SKM-1 treated with dmso at 0.1 percent for 144 hours (cell line): Measurements from ENCODE around the gene DNAJB1.
"Not testable (repeated sequence)": the region's sequence is repeated elsewhere in the genome, so short reads cannot be mapped to it uniquely, and the experiment has no call there.

ENCODE experiments used
- DNase-seq: peaks from one replicate; lab custom pipeline; 2025; ENCODE audit not compliant: unreplicated experiment; lab: John Stamatoyannopoulos, UW

The DNAJB1 gene

DNA sequence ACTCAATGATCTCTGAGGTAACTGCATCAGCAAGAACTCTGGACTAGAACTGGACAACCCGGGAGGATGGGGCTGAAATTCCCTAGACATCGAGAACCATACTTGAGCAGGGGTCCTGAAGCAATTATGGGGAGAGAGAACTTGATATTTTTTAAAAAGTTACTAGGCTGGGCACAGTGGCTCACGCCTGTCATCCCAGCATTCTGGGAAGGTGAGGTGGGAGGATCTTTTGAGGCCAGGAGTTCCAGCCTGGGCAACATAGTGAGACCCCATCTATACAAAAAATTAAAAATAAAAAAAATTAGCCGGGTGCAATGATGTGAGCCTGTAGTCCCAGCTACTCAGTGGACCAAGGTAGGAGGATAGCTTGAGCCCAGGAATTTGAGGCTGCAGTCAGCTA lies 2.3 kb upstream of the DNAJB1 start:
- no peak for DNase-seq

DNA sequence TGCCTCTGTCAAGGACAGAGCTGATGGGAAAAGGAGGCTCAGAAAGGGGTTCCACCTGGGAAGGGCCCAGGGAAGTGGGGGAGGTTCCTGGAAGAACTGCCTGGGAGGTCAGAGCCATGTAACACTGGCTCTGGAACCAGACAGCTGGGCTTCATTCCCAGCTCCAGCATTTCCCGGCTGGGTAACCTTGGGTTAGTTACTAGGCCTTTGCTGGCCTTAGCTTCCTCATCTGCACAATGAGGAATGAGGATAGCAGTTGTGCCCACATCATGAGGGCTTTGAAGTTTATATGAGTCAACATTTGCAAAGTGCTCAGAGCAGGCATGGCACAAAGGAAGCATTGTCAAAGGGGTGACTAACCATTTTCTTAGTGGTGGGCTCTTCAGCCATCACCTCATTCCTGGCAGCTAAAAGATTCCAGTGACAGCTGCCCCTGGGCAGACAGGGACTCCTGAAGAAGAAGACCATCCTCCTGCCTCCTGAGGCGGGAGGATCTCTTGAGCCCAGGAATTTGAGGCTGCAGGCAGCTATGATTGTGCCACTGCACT lies 1.7 kb upstream of the DNAJB1 start:
- DNase-seq, result no peak

DNA sequence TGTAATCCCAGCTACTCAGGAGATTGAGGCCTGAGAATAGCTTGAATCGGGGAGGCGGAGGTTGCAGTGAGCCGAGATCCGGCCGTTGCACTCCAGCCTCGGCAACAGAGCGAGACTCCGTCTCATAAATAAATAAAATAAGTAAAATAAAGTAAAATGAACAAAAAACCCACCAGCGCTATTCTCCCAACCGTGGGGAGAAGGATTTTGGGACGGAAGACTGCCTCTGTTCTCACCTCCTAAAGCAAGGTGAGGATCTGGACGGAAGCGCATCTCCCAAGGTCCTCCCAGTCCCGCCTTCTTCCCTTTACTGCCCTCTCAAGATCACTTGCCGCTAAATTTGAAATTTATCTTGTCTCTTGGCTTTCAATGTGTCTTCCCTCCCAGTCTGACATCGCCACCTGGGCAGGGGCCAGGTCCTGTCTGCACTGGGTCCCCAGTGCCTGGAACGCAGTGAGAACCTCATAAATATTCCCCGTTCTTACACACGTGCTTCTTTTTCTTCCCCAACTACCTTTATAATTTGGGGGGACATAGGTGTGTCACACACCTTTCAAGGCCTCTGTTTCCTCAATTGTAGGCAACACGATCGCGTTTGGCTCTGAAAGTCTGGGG lies 1.2 kb upstream of the DNAJB1 start:
- DNase-seq, result no peak

DNA sequence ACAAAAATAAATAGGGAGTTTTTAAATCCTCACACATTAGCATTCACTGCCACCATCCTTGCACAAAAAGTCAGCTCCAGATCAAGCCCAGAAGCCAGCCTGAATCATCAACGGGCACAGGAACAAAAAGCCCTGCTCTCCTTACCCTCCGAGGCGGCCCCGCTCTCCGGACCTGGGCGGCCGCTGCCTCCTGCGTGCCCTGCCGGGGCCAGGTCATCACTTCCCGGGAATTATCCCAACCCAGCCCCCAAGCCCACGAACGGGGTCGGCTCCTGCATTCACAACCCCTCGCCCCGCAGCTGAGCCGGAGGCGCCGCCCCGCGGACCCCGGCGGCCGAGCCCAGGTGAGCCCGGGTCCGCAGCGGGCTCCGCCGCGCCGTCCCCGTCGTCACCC lies 754 bp downstream of the DNAJB1 start:
- no peak for DNase-seq

DNA sequence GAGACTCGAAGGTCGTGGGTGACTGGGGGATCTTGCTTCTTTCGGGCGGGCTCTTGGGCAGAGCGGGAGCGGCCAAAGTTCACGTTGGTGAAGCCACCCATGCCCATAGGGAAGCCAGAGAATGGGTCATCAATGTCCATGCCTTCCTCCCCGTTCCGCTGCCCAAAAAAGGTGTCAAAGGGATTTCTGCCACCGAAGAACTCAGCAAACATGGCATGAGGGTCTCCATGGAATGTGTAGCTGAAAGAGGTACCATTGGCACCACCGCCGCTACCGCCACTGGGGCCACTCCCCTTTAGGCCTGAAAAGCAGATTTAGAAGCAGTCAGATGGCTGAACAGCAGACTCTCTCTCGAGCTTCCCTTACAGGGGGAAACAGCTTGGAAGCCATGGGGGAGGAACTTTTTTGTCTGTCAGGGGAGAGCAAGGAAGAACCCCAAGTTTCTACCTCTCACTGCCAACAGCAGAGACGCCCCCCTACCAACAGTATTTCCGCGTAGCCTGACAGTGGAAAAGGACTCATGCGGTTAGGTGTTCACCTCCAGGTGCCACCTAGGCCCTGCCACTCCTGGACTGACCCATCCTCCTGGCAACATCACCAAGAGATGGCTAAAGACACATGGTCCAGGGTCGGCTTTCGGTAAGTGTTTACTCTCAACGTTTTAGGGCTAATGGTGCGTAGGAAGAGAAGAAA lies 1.3 kb downstream of the DNAJB1 start:
- DNase-seq, result no peak

DNA sequence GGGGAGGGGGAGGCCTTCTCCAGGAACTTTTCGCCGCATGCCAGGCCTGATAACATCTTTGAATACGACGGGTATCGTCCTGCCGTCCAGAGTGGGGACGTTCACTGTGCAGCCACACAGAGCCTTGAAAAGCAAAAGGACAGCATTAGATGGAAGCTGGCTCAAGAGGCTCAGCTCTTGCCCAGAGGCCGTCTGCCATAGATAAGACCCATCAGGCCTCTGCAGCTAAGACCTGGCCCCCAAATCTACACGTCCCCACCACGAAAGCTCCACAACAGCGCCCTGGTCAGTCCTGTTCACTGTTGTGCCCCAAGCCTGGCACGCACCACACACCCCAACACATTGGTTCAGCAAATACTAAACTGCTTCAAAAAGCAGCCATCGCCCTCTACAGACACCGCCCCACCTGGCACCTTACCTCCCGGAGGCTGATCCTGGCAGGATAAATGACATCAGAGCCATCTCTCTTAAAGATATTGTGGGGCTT lies 2.1 kb downstream of the DNAJB1 start:
- DNase-seq, result no peak

DNA sequence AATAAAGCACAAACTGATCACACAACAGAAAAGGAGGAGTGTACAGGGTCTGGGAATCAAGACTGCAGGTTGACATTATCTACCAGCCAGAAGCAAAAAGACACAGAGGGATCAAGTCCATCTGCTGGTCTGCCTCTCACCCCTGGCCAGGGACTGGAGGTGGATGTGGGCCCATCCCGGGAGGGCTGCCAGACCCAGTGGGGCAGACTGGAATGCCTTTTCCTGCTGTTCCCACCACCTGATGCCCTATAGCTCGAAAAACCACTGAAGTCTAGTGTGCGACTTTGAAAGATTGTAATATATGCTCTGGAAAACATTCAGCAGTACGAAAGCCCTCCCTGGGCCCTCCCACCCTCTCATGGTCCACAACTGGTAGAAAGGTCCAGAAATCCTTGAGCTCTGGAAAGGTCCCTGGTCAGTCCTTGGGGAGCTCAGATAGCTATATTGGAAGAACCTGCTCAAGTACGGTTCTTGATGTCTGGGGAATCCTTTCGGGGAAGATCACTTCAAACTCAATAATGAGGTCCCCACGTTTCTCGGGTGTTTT lies 2.6 kb downstream of the DNAJB1 start:
- no peak for DNase-seq

DNA sequence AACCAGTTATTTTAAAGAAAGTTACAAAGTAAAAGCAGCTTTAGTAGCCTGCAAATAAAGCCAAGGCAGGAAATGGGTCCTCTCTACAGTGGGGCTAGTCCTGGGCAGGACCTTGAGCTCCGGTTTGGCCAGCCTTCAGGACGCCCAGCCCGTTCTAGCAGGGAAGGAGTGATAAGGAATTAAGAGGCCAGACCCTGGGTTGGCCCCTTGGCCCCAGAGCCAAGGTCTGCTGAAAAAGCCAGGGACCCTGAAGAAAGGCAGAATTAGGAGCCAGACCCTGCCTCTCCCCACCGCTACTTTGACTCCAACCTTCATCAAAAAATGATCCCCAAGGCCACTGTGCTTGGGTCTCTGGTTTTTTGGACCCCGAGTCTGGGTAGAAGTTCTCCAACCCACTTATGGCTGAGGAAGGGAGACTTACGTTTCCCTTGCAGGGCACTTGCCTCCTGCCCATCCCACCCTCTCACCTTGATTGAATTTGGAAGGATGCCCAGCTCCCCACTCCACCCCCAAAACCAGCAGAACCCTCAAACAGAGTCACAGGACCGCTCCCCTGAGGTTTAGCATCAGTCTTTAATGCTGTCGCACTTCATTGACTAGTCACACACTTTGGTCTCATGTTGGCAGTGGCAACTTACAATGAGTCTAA lies 3.9 kb downstream of the DNAJB1 start:
- DNase-seq, result no peak

DNA sequence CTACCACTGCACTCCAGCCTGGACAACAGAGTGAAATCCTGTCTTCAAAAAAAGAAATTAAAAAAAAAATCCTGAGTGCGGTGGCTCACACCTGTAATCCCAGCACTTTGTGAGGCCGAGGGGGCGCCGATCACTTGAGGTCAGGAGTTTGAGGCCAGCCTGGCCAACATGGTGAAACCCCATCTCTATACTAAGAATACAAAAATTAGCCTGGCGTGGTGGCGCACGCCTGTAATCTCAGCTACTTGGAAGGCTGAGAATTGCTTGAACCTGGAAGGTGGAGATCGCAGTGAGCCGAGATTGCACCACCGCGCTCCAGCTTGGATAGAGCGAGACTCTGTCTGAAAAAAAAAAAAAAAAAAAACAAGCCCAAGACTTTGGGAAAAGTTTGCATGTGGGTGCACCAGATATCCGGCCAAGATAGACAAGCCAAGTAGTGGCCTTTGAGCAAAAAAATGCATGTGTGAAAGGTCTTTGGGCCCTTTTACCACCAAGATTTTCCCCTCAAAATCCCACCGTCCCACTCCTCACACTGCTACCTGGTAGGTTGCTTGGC lies 5.7 kb downstream of the DNAJB1 start:
- no peak for DNase-seq

DNA sequence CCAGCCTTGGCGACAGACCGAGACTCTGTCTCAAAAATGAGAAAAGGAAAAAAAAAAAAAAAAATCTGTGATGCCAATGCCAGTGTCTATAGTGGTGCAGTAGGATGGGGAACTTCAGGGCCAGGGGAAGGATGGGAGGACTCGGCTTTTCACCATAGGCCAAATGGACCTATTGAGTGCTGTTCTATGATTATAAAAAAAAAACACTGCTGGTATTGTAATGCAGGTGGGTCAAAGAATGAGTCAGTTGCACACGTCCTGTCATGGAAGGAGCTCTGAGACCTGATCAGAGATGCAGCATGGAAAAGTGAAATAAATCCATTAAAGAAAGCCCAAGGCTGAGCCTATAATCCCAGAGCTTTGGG lies 7.0 kb downstream of the DNAJB1 start:
- DNase-seq, result no peak

DNA sequence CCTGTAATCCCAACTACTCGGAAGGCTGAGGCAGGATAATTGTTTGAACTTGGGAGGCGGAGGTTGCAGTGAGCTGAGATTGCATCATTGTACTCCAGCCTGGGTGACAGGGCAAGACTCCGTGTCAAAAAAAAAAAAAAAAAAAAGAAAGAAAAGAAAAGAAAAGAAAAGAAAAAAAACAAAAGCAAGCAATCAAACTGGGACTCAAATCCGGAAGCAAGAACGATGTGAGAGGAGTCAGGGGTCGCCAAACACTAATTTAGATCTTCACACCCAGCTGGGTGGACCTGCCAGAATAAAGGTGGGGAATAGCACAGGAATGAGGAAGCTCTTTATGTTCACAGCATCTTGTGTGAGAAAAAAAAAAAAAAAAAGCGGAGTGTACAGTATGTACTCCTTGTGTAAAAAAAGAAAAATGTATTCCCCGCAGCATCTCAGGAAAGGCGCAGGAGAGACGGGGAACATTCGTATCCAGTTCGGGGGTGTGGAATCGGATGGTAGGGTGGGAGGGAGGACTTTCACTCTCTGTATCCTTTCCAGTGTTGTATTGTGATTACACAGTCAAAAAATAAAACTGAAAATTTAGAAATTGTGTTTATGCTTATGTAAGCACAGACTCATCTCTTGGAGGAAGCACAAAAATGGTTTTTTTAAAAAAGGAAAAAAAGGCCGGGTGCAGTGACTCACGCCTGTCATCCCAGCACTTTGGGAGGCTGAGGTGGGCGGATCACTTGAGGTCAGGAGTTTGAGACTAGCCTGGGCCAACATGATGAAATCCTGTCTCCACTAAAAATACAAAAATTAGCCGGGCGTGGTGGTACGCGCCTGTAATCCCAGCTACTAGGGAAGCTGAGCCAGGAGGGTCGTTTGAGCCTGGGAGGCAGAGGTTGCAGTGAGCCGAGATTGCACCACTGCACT lies 7.6 kb downstream of the DNAJB1 start:
- DNase-seq, result peak; percentile 33

DNA sequence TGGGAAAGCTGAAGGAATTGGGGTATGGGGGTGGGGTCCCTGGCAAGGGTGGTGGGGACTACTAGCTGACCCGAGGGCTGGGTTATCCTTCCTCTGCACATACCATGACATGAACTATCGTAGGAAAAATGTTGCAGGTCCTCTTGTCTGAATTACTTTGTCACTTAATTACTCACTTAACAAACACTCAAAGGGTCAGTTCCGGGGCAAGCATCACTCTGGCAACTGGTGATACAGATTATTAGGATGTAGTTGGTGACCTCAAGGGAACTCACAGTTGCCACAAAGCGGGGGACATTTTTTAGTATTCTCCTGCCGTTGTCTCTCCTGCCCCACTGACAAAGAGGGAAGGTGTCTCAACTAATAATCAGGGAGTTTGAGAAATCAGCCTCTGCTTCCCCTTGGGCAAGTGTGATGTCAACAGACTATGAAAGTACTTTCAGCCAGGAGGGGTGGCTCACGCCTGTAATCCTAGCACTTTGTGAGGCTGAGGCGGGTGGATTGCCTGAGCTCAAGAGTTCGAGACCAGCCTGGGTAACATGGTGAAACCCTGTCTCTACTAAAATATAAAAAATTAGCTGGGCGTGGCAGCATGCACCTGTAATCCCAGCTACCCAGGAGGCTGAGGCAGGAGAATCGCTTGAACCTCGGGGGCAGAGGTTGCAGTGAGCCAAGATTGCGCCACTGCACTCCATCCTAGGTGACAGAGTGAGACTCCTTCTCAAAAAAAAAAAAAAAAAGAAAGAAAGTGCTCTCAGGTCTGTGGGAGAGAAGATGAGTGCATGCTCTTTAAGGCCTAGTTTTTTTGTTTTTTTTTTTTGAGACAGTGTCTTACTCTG lies 10.3 kb downstream of the DNAJB1 start:
- DNase-seq, result peak; percentile 92

DNA sequence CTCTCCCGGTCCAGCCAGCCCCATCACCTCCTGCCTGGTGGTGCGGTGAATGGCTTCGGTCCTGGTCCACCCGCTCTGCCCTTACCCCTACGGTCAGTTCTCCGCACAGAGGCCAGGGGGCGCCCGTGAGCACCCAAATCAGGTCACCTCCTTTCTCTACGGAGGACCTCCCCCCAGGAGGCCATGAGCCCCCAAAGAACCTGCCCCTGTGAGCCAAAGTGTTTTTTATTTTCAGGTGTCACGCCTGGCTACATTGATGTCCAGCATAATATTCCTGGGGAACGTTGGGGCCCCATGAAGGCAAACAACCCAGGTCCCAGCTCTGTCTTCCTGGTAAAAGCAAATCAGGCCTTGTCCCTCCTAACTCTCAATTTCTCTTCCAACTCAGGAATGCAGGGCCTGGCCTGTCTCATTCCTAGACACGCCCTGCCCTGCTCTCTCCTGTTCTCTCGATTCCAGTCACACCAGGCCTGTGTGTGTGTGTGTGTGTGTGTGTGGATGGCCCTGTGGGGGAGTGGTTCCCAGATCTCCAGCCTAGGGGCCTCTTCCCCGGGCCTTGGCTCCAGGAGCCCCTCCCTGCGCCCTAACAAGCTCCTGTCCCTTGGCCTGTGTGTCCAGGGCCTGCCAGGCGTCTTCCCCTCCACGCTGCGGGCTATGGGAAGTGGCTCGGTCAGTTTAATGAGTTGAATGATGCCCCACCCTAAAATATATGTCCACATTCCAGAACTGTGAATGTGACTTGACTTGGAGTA lies 12.5 kb downstream of the DNAJB1 start:
- DNase-seq, result peak; percentile 39

DNA sequence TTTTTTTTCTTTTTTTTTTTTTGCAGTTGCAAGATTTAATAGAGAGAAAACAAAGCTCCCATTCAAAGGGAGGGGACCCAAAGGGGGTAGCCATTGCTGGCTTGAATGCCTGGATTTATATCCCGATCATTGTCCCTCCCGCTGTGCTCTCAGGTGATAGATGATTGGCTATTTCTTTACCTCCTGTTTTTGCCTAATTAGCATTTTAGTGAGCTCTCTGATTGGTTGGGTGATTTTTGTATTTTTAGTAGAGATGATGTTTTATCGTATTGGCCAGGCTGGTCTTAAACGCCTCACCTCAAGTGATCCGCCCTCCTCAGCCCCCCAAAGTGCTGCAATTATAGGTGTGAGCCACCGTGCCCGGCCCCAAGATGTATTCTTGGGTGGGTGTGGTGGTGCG lies 13.6 kb downstream of the DNAJB1 start:
- not testable (repeated sequence) for DNase-seq

DNA sequence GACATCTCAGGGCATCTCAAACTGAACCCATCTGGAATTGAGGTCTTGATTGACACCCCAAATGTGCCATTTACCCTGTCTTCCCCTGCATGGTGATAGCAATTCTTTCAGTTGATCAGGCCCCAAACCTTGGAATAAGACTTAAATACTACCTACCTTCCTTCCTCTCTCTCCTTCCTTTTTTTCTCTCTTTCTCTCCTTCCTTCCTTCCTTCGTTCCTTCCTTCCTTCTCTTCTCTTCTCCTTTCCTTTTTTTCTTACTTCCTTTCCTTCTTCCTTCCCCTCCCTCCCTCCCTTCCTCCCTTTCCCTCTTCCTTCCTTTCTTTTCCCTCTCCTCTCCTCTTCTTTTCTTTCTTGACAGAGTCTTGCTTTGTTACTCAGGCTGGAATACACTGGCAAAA lies 14.9 kb downstream of the DNAJB1 start:
- no peak for DNase-seq

DNA sequence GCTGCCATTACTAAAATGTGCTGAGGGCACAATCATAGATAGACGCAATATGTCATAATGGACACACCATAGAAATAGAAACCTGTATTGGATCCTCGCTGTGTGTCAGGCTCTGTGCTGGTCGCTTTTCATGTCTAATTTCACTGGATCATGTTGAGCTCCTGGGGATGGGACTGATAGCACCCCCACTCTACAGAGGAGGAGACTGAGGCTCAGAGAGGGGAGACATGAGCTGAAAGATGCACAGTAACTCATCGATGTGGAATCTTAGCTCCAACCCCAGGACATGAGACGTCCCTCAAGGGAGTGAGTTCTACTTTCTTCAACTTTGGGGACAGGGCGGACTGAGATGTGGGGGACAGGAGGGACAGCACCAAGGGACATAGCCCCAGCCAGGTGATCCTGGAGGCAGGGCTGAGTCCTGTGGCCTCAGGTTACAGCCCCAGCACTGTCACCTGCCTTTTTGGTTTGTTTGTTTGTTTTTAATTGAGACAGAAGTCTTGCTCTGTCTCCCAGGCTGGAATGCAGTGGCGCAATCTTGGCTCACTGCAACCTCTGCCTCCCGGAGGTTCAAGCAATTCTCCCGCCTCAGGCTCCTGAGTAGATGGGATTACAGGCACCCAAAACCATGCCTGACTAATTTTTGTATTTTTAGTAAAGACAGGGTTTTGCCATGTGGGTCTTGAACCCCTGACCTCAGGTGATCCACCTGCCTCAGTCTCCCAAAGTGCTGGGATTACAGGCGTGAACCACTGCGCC lies 15.7 kb downstream of the DNAJB1 start:
- DNase-seq, result no peak

DNA sequence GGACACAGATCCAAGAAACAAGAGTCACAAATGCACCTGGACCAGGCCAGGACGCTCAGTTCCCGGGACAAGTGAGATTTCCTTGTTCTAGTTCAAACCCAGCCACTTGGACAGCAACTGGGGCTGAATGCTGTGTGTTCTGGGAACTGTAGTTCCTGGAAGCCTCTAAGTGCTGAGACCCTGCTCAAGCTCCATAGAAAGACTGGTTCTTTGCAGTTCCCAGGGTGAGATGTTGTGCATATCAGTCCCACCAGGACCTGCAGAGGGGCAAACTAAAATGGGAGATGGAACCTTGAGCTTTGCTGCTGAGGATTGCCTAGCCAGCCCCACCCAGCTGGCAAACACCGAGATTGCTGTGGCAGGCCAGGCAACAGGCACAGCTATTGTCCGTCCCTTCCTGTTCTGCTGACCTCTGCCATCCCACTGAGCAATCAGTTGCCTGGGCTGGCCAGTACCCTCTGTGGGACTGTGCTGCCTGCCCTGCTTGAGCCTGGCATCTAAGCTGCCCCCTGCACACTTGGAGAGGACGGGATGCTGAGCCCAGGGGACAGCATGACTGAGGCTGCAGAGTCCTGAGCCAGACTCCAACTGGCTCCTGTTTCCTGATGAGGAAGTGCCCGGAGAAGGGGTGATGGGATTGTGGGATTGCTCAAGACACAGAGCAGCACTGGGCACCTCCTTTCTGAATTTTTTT lies 20.8 kb downstream of the DNAJB1 start:
- no peak for DNase-seq

DNA sequence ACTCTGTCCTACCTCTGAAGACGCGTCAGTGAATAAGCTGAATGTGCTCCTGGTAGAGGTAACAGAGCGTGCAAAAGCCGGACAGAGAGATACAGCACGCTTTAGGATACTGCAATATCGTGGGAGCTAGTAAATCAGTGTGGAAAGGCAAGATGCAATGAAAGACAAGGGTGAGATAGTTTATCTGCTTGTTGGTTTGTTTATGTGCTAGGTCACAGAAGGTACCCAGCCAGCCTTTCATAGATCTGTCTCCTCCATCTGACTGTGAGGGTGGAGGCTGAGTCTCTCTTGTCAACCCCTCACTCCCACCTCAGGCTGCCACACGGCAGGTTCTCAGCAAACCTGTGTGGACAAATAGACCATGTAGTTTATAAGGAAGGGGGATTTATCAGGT lies 21.4 kb downstream of the DNAJB1 start:
- no peak for DNase-seq
